ENCODE results near the gene AFG1L.

Gene AFG1L

DNA sequence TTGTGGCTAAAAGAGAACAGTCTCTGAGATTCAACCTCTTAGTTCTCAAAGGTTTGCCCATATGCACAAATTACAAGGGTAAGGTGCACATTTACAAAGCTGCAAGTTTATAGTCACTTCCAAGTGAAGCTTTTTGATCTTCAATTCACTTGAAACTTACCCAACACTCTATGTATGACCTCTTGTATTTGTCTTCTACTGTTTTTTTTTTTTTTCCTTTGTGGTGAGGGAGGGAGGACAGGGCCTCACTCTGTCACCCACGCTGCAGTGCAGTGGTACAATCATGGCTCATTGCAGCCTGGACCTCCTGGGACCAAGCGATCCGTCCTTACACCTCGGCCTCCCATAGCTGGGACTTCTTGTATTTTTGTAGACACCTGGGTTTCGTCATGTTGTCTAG, 261.4 kb downstream of the AFG1L start:
- no peak overlapping the region for H3K4me3 ChIP-seq (ENCODE audit: control insufficient read depth, low read depth, low read length)
- DNase-seq (ENCODE audit: low read depth), result no peak
- TF ChIP-seq, protein P1, sequence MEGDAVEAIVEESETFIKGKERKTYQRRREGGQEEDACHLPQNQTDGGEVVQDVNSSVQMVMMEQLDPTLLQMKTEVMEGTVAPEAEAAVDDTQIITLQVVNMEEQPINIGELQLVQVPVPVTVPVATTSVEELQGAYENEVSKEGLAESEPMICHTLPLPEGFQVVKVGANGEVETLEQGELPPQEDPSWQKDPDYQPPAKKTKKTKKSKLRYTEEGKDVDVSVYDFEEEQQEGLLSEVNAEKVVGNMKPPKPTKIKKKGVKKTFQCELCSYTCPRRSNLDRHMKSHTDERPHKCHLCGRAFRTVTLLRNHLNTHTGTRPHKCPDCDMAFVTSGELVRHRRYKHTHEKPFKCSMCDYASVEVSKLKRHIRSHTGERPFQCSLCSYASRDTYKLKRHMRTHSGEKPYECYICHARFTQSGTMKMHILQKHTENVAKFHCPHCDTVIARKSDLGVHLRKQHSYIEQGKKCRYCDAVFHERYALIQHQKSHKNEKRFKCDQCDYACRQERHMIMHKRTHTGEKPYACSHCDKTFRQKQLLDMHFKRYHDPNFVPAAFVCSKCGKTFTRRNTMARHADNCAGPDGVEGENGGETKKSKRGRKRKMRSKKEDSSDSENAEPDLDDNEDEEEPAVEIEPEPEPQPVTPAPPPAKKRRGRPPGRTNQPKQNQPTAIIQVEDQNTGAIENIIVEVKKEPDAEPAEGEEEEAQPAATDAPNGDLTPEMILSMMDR (IDR thresholded peaks at IDR 0.05; ENCODE audit: control insufficient read depth, insufficient read depth, low read depth, low read length, missing control alignments), result no peak

DNA sequence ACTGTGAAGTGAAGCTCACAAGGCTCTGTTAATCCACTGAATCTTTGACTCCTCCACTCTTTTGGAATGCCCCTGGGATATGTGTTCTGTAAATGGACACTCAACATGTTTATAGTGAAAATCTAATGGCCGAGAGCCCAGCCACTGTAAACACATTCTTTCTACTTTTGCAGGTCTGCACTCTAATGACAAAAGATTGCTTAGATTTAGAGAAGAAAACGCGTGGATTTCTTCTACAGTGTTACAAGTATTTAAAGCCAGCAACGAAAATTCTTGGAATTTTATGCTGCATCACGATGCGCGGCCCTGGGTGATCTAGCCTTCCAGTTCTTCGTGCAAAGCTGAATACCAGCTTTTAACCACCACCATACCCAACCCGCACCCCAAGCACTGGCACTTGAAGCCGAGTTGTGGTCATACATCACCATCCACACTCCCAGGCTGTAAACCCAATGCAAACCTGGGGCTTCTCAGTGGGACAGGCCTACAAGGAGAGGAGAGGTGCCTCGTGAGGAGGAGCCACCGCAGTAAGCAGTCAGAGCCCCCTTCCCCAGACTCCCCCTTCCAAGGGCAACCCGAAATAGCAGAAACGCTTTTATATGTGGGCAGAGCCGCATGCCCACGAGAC, 262.1 kb downstream of the AFG1L start:
- TF ChIP-seq, protein P1 (IDR thresholded peaks at IDR 0.05; ENCODE audit: control insufficient read depth, insufficient read depth, low read depth, low read length, missing control alignments), result no peak
- DNase-seq (ENCODE audit: low read depth), result no peak
- peak overlapping the region; percentile 81 for H3K4me3 ChIP-seq (ENCODE audit: control insufficient read depth, low read depth, low read length)

DNA sequence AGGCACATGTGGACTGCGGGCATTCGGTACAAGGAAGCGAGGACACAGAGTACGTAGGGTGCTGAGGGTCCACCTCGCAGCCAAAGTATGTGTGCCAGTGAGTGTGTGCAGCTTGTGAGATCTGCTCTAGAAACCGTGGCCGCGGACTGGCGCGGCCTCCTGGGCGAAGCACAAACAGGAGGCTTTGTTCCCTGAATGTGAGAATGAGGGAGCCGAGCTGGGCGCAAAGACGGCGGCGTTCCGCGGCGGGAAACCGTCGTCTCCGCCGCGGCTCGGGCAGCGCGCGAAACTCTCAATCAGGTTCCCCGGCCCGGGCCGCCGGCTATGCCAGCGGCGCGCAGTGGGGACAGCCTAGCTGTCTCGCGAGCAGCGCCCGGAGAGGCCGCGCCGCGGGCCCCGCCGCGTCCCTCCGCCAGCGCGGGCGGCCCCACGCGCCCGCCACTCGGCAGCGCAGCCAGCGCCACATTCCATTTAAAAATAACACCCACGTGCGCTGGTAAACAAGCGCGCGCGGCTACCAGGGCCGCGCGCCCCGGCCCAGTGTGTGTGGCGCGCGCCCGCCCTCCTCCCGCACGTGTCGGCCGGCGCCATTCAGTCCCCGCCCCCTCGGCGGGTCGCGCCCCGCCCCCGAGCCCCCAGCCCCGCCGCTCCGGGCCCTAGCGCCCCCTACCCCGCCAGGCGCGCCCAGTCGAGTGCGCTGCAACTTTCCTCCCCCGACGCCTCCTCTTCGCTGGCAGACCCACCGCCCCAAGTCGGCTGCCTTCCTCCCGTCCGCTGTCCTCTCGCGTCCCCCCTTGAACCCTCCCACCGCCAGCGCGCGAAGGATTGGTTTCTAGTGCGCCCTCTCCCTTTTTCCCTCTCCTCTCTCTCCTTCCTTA, 262.9 kb downstream of the AFG1L start:
- peak overlapping the region; percentile 81 for H3K4me3 ChIP-seq (ENCODE audit: control insufficient read depth, low read depth, low read length)
- no peak for DNase-seq (ENCODE audit: low read depth)
- TF ChIP-seq, protein P1 (IDR thresholded peaks at IDR 0.05; ENCODE audit: control insufficient read depth, insufficient read depth, low read depth, low read length, missing control alignments), result no peak

DNA sequence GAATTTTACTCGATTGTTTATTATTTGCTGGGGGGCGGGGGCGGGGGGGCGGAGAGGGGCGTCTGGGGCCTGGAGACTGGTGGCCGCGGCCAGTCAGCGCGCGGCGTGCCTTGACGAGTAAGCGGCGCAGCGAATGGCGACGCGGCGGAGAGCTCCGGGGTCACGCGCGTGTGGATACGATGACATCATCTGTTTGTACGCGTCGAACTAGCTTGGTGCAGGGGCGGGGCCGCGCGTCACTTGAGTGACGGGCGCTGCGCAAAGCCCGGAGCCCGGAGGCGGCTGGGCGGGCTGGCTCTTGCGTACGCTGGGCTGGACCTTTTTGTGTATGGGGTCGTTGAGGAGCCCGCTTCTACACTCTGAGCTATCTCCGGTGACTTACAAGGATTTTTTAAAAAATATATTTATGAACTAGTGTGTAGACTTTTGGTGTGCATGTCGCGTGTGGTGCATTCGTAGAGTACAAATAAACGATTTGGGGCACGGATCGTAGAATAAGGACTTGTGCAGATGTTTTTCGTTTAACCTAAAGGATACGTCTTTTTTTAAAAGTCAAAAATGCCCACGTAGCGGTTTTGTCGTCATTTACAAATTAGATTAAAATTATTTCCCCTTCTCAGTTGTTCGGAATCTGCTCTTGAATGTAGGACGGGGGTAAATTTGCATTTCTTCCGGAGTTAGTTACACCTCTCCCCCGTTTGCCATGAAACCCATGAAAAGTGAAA, 263.7 kb downstream of the AFG1L start:
- peak; percentile 96 for DNase-seq (ENCODE audit: low read depth)

DNA sequence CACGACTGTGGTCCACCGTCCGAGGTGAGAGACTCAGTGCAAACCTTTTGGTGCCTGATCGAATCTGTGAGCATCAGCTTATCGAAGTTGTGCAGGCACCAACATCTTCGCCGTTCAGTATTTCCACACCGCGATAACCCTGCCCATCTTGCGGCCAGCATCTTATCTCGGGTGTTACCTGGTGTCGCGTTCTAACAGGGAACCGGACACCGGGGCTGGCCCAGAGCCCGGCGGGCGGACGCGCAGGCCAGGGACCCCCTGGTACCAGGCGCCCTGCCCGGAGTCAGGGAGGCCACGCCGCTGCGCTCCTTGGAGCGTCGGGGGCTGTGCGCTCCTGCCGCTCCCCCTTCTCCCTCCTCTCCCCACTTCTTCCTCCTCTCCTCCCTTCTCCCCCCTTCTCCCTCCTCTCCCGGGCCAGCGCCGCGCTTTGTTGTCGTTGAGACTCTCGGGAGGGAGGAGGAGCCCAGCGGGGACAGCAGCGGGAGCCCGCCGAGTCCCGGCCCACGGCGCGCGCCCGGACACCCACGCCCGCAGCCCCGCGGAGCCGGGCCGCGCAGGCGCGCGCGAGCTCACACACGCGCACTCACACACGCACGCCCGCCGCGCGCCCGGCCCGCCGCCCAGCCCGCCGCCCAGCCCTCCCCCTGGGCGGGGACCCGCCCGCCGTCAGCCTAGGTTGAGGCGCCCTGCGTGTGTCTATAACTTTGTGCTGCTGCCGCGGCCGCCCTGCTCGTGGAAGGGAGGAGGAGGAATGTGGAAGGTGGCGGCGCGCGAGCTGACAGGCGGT, 264.4 kb downstream of the AFG1L start:
- H3K4me3 ChIP-seq (ENCODE audit: control insufficient read depth, low read depth, low read length), result peak overlapping the region; percentile 82
- peak; percentile 53 for DNase-seq (ENCODE audit: low read depth)
- TF ChIP-seq, protein P1 (IDR thresholded peaks at IDR 0.05; ENCODE audit: control insufficient read depth, insufficient read depth, low read depth, low read length, missing control alignments), result no peak

More for the DNA sequence above, 263.7 kb downstream of the AFG1L start:
- peak overlapping the region; percentile 82 for H3K4me3 ChIP-seq (ENCODE audit: control insufficient read depth, low read depth, low read length)
- TF ChIP-seq, protein P1 (IDR thresholded peaks at IDR 0.05; ENCODE audit: control insufficient read depth, insufficient read depth, low read depth, low read length, missing control alignments), result no peak

Measured in AG09309 (cell line).